ENCODE measurements around the gene LRRN3.

The LRRN3 gene

DNA sequence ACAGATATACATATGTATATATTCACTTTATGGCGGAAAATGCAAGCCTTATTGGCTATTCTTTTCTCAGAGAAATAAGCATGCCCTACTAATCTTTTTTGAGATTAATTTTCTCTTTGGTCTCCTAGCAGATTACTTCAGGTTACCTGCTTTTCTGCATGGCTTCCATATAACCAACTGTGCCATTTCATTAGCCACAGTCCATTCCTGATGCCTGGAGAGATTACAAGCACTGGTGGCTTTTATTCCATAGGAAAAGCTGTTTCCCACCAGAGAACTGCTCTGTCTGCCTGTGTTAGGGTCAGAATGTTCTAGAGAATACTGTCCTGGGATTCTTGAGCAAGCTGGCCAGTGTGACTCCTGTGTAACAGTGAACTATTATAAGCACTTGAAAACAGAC is 59.8 kb downstream of the LRRN3 start:
- DNase-seq: no peak
- Histone ChIP-seq H3K14ac (ENCODE audit: low read length in 2 of 2) (no peak overlapping the region), H2AFZ (ENCODE audit: low read depth, low read length) (no peak overlapping the region), H2BK12ac (ENCODE audit: low read length in 2 of 2) (no peak overlapping the region), H3K9ac (ENCODE audit: low read length) (no peak overlapping the region), H3K4me3 (ENCODE audit: insufficient read depth in 1 of 2, low read depth in 1 of 2, low read length in 2 of 2) (no peak overlapping the region), H2BK15ac (ENCODE audit: low read depth, poor library complexity, severe bottlenecking) (no peak overlapping the region), H3K79me1 (replicated peaks; ENCODE audit: low read length, poor library complexity, severe bottlenecking) (no peaks in the 10 kb centered on the region), H3K9me3 (ENCODE audit: control insufficient read depth, low read length) (no peaks in the 10 kb centered on the region), H4K91ac (ENCODE audit: low read length) (no peak overlapping the region), H3K18ac (ENCODE audit: low read depth in 1 of 2, low read length in 2 of 2) (no peak overlapping the region), H2AK5ac (ENCODE audit: low read length, severe bottlenecking) (no peak overlapping the region), H3K27me3 (ENCODE audit: control insufficient read depth in 1 of 2, insufficient read depth in 1 of 2, low read length in 2 of 2) (no peaks in the 10 kb centered on the region), H3K23ac (ENCODE audit: low read length in 2 of 2) (no peak overlapping the region), H4K8ac (ENCODE audit: low read length) (no peak overlapping the region), H3K27ac (ENCODE audit: low read length, poor library complexity, severe bottlenecking) (no peak overlapping the region), H2BK5ac (ENCODE audit: low read depth, low read length, poor library complexity, severe bottlenecking) (no peak overlapping the region), H2BK120ac (ENCODE audit: low read depth, low read length) (no peak overlapping the region), H3K36me3 (ENCODE audit: control insufficient read depth in 1 of 2, insufficient read depth in 2 of 2, low read depth in 1 of 2, low read length in 2 of 2) (no peaks in the 10 kb centered on the region), H3K4me1 (ENCODE audit: control insufficient read depth, insufficient read depth, low read depth, low read length) (no peaks in the 10 kb centered on the region), H3K4me2 (ENCODE audit: low read length, poor library complexity, severe bottlenecking) (no peak overlapping the region), H3K4ac (ENCODE audit: low read depth in 1 of 2, low read length in 2 of 2) (no peak overlapping the region)
- WGBS: 100% methylated on average over 1 of the region's 1 CpG

DNA sequence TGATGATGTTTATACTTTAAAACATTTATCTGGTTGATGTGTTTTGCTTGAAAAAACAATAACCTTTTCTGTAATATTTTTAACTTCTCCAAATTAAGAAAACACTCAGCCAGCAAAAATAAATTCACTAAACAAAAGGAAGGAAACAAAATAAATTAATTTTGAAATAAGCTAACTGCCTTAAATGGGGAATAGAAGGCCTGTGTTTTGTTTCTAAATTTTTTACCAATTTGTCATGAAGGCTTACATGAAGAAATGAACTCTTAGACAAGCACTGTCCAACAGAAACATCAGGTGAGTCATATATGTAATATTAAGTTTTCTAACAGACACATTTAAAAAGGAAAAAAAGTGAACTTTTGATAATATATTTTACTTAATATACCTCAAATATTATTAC is 68.5 kb downstream of the LRRN3 start:
- Histone ChIP-seq H2BK15ac (ENCODE audit: low read depth, poor library complexity, severe bottlenecking) (no peak overlapping the region), H3K9me3 (ENCODE audit: control insufficient read depth, low read length) (no peaks in the 10 kb centered on the region), H2BK5ac (ENCODE audit: low read depth, low read length, poor library complexity, severe bottlenecking) (no peak overlapping the region), H3K18ac (ENCODE audit: low read depth in 1 of 2, low read length in 2 of 2) (no peak overlapping the region), H2AK5ac (ENCODE audit: low read length, severe bottlenecking) (no peak overlapping the region), H3K4me1 (ENCODE audit: control insufficient read depth, insufficient read depth, low read depth, low read length) (no peaks in the 10 kb centered on the region), H4K91ac (ENCODE audit: low read length) (no peak overlapping the region), H3K79me1 (replicated peaks; ENCODE audit: low read length, poor library complexity, severe bottlenecking) (peaks cover 2% of the 10 kb centered on the region), H3K27ac (ENCODE audit: low read length, poor library complexity, severe bottlenecking) (no peak overlapping the region), H2BK12ac (ENCODE audit: low read length in 2 of 2) (no peak overlapping the region), H2BK120ac (ENCODE audit: low read depth, low read length) (no peak overlapping the region), H3K14ac (ENCODE audit: low read length in 2 of 2) (no peak overlapping the region), H3K4ac (ENCODE audit: low read depth in 1 of 2, low read length in 2 of 2) (no peak overlapping the region), H3K36me3 (ENCODE audit: control insufficient read depth in 1 of 2, insufficient read depth in 2 of 2, low read depth in 1 of 2, low read length in 2 of 2) (no peaks in the 10 kb centered on the region), H3K4me3 (ENCODE audit: insufficient read depth in 1 of 2, low read depth in 1 of 2, low read length in 2 of 2) (no peak overlapping the region), H4K8ac (ENCODE audit: low read length) (no peak overlapping the region), H3K27me3 (ENCODE audit: control insufficient read depth in 1 of 2, insufficient read depth in 1 of 2, low read length in 2 of 2) (no peaks in the 10 kb centered on the region), H2AFZ (ENCODE audit: low read depth, low read length) (no peak overlapping the region), H3K23ac (ENCODE audit: low read length in 2 of 2) (no peak overlapping the region), H3K9ac (ENCODE audit: low read length) (no peak overlapping the region), H3K4me2 (ENCODE audit: low read length, poor library complexity, severe bottlenecking) (no peak overlapping the region)
- no peak for DNase-seq

DNA sequence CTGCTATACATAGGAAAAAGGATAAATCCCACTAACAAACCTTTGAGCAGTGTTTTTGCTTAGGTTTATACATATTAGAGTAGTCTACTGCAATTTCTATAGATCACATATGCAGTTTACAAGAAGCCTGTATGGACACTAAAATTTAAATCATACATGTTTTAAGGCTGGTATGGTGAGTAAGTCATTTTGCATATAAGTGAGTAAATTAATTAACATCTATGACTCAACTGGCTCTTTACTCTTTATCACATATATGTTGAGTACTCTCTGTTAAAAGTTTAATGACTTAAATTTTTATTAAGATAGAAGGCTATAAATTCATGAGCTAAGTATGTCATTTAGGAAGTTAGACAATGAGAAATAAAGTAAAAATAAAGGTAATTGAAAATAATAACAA is 69.4 kb downstream of the LRRN3 start:
- H3K27me3 ChIP-seq (ENCODE audit: control insufficient read depth in 1 of 2, insufficient read depth in 1 of 2, low read length in 2 of 2): no peaks in the 10 kb centered on the region
- H2AK5ac ChIP-seq (ENCODE audit: low read length, severe bottlenecking): no peak overlapping the region
- no peak overlapping the region for H3K23ac ChIP-seq (ENCODE audit: low read length in 2 of 2)
- no peak overlapping the region for H3K14ac ChIP-seq (ENCODE audit: low read length in 2 of 2)
- H2AFZ ChIP-seq (ENCODE audit: low read depth, low read length): no peak overlapping the region
- H3K18ac ChIP-seq (ENCODE audit: low read depth in 1 of 2, low read length in 2 of 2): no peak overlapping the region
- H3K4me2 ChIP-seq (ENCODE audit: low read length, poor library complexity, severe bottlenecking): no peak overlapping the region
- no peak overlapping the region for H4K91ac ChIP-seq (ENCODE audit: low read length)
- no peak overlapping the region for H4K8ac ChIP-seq (ENCODE audit: low read length)
- H3K79me1 ChIP-seq (replicated peaks; ENCODE audit: low read length, poor library complexity, severe bottlenecking): peaks cover 2% of the 10 kb centered on the region
- DNase-seq: no peak
- H2BK120ac ChIP-seq (ENCODE audit: low read depth, low read length): no peak overlapping the region
- H3K9me3 ChIP-seq (ENCODE audit: control insufficient read depth, low read length): no peaks in the 10 kb centered on the region
- no peak overlapping the region for H2BK5ac ChIP-seq (ENCODE audit: low read depth, low read length, poor library complexity, severe bottlenecking)
- H3K4me3 ChIP-seq (ENCODE audit: insufficient read depth in 1 of 2, low read depth in 1 of 2, low read length in 2 of 2): no peak overlapping the region
- H2BK12ac ChIP-seq (ENCODE audit: low read length in 2 of 2): no peak overlapping the region
- no peak overlapping the region for H3K27ac ChIP-seq (ENCODE audit: low read length, poor library complexity, severe bottlenecking)
- no peak overlapping the region for H3K9ac ChIP-seq (ENCODE audit: low read length)
- H3K36me3 ChIP-seq (ENCODE audit: control insufficient read depth in 1 of 2, insufficient read depth in 2 of 2, low read depth in 1 of 2, low read length in 2 of 2): no peaks in the 10 kb centered on the region
- no peaks in the 10 kb centered on the region for H3K4me1 ChIP-seq (ENCODE audit: control insufficient read depth, insufficient read depth, low read depth, low read length)
- no peak overlapping the region for H2BK15ac ChIP-seq (ENCODE audit: low read depth, poor library complexity, severe bottlenecking)
- no peak overlapping the region for H3K4ac ChIP-seq (ENCODE audit: low read depth in 1 of 2, low read length in 2 of 2)

DNA sequence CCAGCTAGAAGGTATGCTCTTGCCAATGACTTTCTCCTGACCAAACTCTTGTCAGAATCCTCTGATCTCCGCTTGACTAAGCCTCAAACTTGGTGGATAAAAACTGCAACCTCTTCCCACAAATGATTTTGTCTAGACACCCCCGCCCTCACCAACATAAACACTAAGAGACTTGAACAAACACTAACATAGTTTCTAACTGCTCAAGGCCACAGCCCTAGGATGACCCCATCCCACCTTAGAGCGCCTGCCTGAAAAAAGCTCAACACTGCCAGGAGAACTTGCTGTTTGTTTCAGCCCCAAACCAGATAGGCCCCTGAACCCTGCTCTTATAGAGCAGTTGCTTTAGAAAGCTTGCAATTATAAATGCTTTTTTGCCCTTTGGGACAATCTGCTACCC is 71.8 kb downstream of the LRRN3 start:
- 77% methylated on average over 3 of the region's 3 CpGs for WGBS
- Histone ChIP-seq H3K9me3 (ENCODE audit: control insufficient read depth, low read length) (no peaks in the 10 kb centered on the region), H3K36me3 (ENCODE audit: control insufficient read depth in 1 of 2, insufficient read depth in 2 of 2, low read depth in 1 of 2, low read length in 2 of 2) (no peaks in the 10 kb centered on the region), H3K9ac (ENCODE audit: low read length) (no peak overlapping the region), H2AFZ (ENCODE audit: low read depth, low read length) (peak overlapping the region; percentile 14), H2BK15ac (ENCODE audit: low read depth, poor library complexity, severe bottlenecking) (no peak overlapping the region), H3K27ac (ENCODE audit: low read length, poor library complexity, severe bottlenecking) (no peak overlapping the region), H2BK5ac (ENCODE audit: low read depth, low read length, poor library complexity, severe bottlenecking) (no peak overlapping the region), H3K27me3 (ENCODE audit: control insufficient read depth in 1 of 2, insufficient read depth in 1 of 2, low read length in 2 of 2) (no peaks in the 10 kb centered on the region), H4K91ac (ENCODE audit: low read length) (no peak overlapping the region), H3K4me1 (ENCODE audit: control insufficient read depth, insufficient read depth, low read depth, low read length) (no peaks in the 10 kb centered on the region), H3K23ac (ENCODE audit: low read length in 2 of 2) (no peak overlapping the region), H3K18ac (ENCODE audit: low read depth in 1 of 2, low read length in 2 of 2) (no peak overlapping the region), H2BK120ac (ENCODE audit: low read depth, low read length) (no peak overlapping the region), H3K4ac (ENCODE audit: low read depth in 1 of 2, low read length in 2 of 2) (no peak overlapping the region), H2BK12ac (ENCODE audit: low read length in 2 of 2) (peak overlapping the region in 1 of 2 experiments; percentile 52), H3K4me2 (ENCODE audit: low read length, poor library complexity, severe bottlenecking) (no peak overlapping the region), H3K14ac (ENCODE audit: low read length in 2 of 2) (no peak overlapping the region), H3K4me3 (ENCODE audit: insufficient read depth in 1 of 2, low read depth in 1 of 2, low read length in 2 of 2) (no peak overlapping the region), H2AK5ac (ENCODE audit: low read length, severe bottlenecking) (no peak overlapping the region), H4K8ac (ENCODE audit: low read length) (no peak overlapping the region), H3K79me1 (replicated peaks; ENCODE audit: low read length, poor library complexity, severe bottlenecking) (peaks cover 2% of the 10 kb centered on the region)
- peak; percentile 12 for DNase-seq

Measured in mesenchymal stem cell (in vitro differentiated cells and primary cell).